ENCODE results near the gene GALNT7.
"Not testable (repeated sequence)": the region's sequence is repeated elsewhere in the genome, so short reads cannot be mapped to it uniquely, and the experiment has no call there.

Gene GALNT7

DNA sequence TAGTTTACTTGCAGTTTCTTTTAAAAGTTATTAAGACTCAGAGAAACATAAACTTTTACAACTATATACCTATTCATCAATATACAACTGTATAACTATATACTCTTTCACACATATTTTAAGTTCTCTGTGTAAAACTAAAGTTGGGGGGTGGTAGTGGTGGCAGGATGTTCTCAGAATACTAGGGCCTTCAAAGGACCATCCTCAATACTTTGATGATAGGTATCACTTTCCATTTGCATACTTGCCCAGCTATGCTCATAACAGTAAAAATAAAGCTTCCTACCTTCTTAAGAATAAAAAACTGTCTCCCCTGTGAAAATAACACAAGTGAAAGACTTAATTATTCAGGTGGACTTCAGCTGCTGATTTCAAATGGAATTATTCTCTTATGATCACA, 2.9 kb upstream of the GALNT7 start:
- in situ Hi-C loops (cut with MboI; ENCODE audit: low sequenced_read_pairs), result no loop called here

DNA sequence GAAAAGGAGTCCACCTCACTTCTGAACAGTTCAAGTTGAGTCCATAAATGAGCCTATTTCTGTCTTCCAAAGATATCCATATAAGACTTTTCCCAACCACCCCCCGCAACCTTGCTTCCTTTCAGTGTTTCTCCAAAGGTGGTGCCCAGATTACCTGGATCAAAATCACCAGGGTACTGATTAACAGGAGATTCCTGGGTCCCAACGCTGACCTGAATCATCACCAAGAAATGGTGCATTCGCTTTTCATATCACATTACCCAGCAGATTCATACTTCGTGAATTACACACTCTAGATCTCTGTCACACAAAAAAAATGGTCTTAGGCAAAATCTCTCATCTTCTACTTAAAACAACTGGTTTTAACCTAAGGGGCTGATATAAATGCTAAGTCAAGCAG, 2.1 kb upstream of the GALNT7 start:
- in situ Hi-C loops (cut with MboI; ENCODE audit: low sequenced_read_pairs), result no loop called here

DNA sequence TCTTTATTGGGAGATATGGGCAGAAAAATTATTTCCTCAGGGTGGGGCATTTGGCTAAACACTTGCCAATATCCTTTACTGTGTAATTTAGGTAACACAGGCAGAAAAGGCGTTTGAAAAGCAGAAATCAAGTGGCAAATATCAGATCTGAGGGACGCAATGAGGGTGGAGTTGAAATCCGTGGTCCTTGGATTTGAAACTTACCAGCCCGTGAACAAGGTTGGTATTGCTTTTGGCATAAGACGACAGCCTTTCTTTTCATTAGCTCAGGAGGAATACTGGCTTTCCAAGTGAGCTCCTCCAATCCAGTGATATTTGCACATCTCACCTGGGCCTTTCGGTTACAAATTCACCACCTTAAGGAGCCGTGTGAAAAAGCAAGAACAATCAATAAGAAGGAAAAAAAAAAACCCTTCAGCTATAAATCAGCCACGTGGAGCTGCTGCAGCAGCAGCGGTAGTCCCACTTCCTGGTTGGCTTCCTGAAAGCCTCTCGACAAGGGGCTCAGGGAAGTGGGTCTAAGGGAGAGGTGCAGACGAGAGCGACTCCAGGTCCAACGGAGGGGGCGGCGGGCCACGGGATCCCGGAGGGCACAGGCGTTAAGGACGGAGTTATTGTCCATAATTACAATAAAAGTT, 734 bp upstream of the GALNT7 start:
- in situ Hi-C loops (cut with MboI; ENCODE audit: low sequenced_read_pairs), result no loop called here

DNA sequence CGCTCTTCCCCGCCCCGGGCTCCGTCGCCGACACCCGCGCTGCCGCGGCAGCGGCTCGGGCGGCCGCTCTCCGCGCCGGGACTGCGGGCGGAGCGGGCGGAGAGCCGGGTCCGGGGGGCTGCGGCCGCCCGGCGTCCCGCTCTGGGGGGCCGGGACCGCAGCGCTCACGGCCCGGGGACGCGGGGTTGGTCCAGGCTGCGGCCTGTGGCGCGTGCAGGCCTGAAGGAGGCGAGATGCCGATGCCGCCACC, 492 bp downstream of the GALNT7 start:
- in situ Hi-C loops (cut with MboI; ENCODE audit: low sequenced_read_pairs), result no loop called here

DNA sequence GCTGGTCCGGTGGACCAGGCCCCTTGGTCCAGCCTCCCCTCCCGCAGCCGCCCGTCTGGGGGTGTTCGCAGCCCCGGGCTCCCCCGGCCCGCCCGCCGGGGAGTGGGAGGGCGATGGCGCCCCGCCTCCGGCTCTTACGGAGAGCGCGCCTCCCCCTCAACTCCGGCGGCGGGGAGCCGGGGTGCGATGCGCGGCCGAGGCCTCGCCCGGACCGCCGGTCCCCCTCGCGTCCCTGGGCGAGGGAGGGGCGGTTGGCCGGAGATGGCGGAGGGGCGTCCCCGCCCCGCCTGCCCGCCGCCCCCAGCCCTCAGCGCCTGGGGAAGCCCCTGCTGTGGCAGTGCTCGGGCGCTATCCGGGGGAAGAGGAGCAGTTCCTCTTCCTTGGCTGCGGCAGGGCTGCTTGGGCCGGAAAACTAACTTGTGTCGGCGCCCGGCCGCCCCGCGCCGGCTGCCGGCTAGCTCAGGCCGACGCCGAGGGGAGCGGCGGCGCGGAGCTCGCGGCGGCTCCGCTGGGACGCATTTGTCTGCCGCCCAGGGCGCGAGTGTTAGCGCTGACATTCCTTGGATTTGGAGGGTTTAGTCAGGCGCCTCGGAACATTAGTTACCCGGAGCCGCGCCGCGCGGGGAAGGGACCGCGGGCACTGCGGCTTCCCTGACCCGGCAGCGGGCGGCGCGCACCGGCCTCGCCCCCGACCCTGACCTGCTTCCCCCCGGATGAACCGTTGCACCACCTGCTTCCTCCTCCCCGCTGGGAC, 994 bp downstream of the GALNT7 start:
- in situ Hi-C loops (cut with MboI; ENCODE audit: low sequenced_read_pairs), result no loop called here

DNA sequence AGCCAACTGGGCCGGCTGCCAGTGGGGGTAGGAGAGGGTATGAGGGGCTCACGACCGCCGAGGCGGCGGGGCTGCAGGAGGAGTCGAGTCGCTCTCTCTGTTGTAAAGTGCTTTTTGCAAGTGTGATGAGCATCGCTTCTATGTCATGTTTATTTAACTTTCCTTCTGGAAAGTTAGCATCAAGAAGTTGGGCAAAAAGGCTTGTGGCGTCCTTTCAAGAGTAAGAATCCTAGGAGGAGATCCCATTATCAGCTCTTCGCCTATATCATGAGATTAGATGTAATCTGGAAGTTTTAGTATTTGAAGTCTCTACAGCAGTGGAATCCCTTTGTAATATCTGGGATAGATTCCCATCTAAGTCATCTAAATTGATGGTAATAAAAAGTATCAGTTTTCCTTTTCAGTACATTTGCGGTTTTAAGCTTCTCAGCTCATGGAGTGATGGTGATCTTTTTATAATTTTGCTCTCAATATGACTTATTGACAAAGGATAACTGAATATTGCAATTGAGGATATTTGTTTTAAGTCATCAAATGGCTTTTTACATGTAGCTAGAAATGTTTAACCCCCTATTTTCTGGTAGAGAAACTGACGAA, 1.7 kb downstream of the GALNT7 start:
- in situ Hi-C loops (cut with MboI; ENCODE audit: low sequenced_read_pairs), result no loop called here

DNA sequence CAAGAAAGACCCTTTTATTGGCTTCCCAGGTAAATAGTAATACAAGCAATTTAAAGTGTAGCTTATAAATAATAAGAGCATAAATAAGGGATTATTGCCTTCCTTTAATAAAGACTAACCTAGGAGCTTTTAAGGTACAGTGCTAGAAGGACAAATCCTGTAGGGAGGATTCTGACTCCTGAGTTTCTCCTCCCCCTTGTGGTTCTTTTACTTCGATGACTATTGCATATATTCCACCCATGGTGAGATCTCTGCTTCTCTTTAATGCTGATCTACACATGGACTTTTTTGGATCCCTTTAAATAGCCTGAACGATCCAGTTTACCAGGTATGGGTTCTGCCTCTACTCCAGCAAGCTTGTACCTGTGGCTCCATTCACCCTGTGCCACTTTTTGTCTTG, 2.5 kb downstream of the GALNT7 start:
- in situ Hi-C loops (cut with MboI; ENCODE audit: low sequenced_read_pairs), result no loop called here

DNA sequence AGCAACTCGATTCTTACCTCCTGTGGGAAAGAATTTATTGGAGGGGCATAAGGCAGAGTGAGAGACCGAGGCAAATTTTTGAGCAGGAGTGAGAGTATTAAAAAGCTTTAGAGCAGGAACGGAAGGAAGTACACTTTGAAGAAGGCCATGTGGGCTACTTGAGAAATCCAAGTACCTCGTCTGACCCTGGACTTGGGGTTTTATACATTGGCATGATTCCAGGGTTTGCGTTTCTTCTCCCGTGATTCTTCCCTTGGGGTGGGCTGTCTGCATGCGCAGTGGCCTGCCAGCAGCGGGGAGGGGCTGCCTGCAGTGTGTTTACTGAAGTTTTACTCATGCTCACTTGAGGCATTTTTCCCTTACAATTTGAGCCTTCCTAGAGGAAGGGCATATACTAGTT, 3.4 kb downstream of the GALNT7 start:
- in situ Hi-C loops (cut with MboI; ENCODE audit: low sequenced_read_pairs), result no loop called here

DNA sequence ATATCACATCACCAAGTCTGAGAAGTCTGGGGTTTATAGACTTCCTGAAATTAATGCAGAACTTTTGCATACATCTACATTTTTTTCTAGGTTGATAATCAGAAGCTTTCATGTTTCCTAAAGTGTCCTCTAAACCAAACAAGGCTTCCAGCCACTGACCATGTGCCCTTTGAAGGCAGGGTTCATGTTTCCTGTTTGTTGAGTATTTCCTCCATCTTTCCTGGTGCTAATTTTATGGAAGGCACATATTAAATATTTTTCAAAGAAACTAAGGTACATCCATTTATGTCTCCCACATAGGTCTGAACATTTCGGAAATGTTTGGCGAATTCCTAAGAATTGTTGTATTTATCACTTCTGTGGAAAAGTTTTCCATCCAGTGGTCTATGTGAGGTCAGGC, 5.6 kb downstream of the GALNT7 start:
- in situ Hi-C loops (cut with MboI; ENCODE audit: low sequenced_read_pairs), result no loop called here

DNA sequence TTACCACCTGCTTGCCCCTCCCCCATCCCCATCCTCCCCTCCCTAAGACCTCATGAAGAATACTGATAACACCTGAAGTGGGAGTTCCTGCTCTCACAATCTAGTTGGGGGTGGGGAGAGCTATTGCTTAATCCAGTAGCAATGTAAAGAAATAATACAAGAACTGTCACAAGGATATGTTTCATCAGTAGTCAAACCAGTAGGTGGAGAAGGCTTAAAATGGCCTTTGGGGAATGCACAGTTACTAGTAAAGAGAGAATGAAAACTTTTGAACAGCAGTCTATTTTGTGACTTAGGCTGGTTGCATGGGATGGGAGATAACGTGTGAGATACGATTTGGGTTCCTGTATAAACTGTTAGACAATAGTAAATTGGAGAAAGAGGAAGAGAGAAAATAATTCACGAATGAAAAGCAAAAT, 6.0 kb downstream of the GALNT7 start:
- in situ Hi-C loops (cut with MboI; ENCODE audit: low sequenced_read_pairs), result no loop called here

DNA sequence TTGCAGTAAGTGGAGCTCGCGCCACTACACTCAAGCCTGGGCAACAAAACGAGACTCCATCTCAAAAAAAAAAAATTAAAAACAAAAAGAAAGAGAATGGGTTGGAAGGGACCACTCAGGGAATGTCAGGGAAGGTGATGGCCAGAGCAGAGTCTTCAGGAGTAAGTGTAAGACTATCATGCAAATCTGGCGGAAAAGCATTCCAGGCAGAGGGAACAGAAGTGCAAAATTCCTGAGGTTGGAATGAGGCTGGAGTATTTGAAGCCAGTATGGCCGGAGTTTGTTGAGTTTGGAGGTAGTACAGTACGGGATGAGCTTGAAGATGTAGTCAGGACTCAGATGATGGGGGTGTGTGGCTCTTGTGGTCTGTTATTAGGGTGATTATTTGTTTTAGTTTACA, 7.4 kb downstream of the GALNT7 start:
- in situ Hi-C loops (cut with MboI; ENCODE audit: low sequenced_read_pairs), result no loop called here

DNA sequence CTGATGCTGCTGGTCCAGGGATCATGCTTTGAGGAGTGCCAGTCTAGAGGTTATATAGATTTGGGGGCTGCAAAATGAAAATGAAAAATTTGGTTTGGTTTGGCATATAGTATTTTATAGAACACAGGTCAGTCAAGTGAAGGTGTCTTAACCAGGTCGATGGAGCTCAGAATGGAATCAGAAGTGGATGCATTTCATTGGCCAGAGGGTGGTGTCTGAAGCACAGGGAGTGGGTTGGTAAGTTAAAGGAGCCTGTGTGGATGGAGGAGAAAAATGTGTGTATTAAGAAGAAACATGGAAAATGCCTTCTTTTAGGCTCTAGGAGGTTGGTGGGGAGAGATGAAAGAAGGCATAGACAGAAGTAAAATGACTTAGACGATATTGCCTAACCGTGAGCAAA, 8.6 kb downstream of the GALNT7 start:
- in situ Hi-C loops (cut with MboI; ENCODE audit: low sequenced_read_pairs), result no loop called here

DNA sequence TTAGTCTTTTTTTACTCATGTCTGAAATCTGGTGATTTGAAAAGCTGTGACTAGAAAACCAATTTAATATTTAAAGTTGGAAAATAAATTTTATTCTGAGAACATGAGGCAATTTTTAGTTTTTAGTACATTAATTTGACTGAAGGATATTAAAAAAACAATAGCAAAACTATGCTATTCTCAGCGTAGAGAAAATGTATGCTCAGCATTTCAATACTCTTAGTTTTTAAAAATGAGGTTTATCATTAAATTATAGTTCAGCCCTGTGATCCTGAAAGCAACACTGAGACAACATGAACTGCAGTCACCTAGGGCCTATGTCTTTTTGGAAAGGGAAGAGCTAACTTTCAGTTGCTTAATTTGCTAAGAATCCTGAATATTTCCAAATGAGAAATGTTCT, 9.5 kb downstream of the GALNT7 start:
- in situ Hi-C loops (cut with MboI; ENCODE audit: low sequenced_read_pairs), result no loop called here

DNA sequence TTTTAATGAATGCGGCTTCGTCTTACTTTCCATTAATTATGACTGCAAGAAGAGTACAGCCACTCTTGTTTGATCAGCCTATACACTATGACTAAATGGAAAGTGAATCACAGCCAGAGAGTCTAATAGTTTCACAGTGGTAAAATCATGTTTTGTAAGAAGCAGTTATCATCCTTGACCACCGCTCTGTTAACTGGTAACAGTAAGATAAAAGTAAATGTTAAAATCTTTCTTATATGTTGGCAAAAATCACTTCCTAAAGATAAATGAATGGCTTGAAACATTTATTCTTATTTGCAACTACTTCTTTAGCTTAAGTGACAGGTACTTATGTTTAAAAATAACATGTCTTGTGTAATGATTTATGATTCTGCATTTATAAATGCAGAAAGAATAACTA, 13.2 kb downstream of the GALNT7 start:
- in situ Hi-C loops (cut with MboI; ENCODE audit: low sequenced_read_pairs), result no loop called here

DNA sequence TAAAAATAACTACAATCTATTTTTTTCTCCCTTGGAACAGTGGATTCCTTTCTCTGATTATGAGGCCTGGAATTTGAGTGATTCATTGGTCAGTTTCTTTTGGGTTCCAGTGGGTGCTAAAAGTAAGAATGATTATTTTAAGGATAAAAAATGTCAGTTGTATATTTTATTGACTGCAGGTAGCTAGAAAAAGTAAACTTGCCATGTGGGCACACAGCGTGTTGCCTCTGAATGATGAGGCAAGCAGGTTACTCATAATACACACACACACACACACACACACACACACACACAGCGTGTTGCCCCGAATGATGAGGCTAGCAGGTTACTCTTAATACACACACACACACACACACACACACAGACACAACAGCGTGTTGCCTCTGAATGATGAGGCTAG, 13.8 kb downstream of the GALNT7 start:
- in situ Hi-C loops (cut with MboI; ENCODE audit: low sequenced_read_pairs), result no loop called here

DNA sequence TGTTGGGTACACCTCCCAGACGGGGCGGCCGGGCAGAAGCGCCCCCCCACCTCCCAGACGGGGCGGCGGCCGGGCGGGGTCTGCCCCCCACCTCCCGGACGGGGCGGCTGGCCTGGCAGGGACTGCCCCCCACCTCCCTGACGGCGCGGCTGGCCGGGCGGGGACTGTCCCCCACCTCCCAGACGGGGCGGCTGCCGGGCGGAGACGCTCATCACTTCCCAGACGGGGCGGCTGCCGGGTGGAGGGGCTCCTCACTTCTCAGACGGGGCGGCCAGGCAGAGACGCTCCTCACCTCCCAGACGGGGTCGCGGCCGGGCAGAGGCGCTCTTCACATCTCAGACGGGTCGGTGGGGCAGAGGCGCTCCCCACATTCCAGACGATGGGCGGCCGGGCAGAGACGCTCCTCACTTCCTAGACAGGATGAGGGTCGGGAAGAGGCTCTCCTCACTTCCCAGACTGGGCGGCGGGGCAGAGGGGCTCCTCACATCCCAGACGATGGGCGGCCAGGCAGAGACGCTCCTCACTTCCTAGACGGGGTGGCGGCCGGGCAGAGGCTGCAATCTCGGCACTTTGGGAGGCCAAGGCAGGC, 15.1 kb downstream of the GALNT7 start:
- in situ Hi-C loops (cut with MboI; ENCODE audit: low sequenced_read_pairs), result not testable (repeated sequence)

DNA sequence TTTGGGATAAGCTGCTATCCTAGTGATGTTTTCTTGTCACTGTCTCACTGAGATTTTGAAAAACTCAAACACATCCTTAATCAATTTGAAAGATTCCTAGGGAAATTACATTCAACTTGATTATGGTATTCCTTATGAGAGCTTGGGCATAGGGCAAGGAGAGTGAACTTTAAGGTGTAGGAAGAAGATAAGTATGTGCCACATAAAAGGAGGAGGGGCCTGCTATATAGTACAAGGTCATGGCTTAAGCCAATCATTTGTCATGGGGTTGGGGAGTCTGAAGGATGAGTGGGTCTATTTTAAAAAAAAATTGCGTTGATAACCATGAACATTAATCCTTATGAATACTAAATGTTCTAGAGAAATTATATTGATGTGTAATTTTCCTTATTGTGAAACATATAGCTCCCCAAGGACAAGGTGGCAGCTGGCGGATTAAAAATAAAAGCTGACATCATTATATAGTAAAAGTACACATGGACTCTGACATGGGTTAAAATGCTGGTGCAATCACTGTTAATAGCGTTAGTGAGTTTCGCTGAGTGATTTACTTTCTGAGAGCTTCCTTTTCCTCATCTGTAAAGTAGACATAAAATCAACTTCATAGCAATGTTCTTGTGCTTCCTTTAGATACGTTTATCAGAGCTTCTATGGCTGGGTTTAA, 17.4 kb downstream of the GALNT7 start:
- in situ Hi-C loops (cut with MboI; ENCODE audit: low sequenced_read_pairs), result no loop called here

DNA sequence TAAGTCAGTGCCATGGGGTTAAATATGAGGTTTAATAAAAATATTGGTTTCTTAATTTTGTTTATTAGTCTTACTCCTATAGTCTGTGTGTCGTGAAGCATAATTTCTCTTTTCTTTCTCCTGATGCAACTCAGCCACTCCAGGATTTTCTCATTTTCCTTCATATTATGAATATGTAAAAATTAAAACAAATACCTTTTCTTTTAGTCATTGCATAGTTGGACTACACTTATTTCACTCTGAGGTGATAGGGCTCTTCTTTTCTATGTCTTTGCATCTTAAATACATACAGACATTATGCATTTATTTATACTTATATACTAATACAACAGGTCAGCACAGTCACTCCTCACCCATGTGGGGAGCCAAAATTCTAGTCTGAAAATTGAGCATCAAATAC, 19.1 kb downstream of the GALNT7 start:
- in situ Hi-C loops (cut with MboI; ENCODE audit: low sequenced_read_pairs), result no loop called here

DNA sequence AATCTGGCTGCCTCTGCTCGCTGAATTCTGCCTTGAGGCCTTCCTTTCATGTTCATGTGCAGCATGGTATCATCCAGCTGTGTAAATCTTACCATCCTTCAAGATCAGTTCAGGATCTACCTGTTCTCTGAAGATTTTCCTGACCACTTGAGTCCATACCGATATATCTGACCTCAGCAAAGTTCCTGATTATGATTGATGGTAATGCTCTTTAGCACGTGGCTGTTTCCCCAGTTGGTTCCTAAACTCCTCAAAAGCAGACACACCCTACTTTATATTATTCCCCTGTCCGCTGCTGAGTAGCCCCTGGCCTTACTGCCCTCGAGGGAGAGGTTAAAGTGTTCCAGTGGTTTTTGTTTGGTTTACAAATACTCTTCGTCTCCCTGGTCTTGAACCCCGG, 20.0 kb downstream of the GALNT7 start:
- in situ Hi-C loops (cut with MboI; ENCODE audit: low sequenced_read_pairs), result no loop called here

DNA sequence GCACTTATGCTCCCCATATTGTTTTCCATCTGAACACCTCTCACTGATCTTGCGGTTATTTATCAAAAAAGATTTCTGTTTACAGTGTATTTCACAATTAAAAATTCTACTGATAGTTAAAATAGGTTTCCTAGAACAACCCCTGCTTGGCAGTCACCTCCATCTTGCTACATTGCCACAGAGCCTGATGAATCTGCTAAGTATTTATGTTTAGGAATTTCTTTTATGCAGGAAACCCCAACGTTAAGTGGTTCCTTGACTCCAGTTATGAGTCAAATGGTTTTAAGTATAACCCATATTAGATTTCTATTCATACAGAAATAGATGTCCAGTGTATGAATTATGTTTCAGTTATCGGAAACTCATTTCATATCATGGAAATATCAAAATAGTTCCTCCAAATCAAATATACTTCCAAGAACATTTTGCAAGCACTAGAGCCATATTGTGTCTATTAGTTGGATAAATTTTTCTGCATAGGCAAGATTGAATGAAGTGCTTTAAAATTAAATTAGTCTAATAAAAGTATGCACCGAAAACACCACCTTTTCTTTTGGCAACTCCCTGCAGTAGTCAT, 20.6 kb downstream of the GALNT7 start:
- in situ Hi-C loops (cut with MboI; ENCODE audit: low sequenced_read_pairs), result no loop called here

DNA sequence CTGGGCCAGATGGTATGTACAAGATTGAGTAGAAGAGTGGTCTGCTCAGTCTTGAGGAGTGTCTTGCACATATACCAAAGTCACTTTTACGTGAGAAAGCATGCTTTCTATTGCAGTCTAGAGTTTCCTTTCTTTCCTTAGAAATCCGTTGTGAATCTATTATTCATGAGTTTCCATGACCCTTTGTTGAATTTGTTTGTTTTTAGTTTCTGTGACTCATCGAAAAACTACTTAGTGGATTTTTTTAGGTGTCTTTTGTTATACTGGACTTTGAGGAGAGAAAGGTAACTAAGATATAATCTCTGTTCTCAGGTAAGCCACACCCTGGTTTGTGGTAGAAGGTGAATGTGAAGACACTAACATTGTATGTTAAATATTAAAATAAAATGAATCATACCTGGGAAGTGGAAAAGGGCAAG, 23.0 kb downstream of the GALNT7 start:
- in situ Hi-C loops (cut with MboI; ENCODE audit: low sequenced_read_pairs), result no loop called here

Data from HL-60/S4 treated with phorbol 12-myristate 13-acetate at 8.2 ng/mL for 4 days and 3 days (cell line).